HFFc6 (cell line): ENCODE results near the gene TMEM171. TPM values are rescaled to one million over a fixed set of nuclear protein-coding genes. Genes with fewer than 3 reads are reported as not detected.

Experiments used
- DNase-seq: peaks from one replicate; pipeline ENCODE4 v3.0.0-alpha.2; 2018
- H3K27ac Mint-ChIP-seq: 2 replicates; pipeline ENCODE4 v1.8.0; 2020; ENCODE audit warnings: mild to moderate bottlenecking, mixed read lengths
- H3K27me3 Mint-ChIP-seq: 2 replicates; pipeline ENCODE4 v1.8.0; 2021; ENCODE audit warnings: mild to moderate bottlenecking, moderate library complexity, mixed read lengths; ENCODE audit not compliant: insufficient read depth
- H3K36me3 Mint-ChIP-seq: 2 replicates; pipeline ENCODE4 v1.8.0; 2021; ENCODE audit warnings: low read depth, mixed read lengths
- H3K4me1 Mint-ChIP-seq: 2 replicates; pipeline ENCODE4 v1.8.0; 2020; ENCODE audit warnings: low read depth, mixed read lengths
- H3K4me3 Mint-ChIP-seq: 2 replicates; pipeline ENCODE4 v1.8.0; 2020; ENCODE audit warnings: mild to moderate bottlenecking, moderate library complexity, mixed read lengths
- H3K9me3 Mint-ChIP-seq: 2 replicates; pipeline ENCODE4 v1.8.0; 2020; ENCODE audit warnings: mild to moderate bottlenecking, mixed read lengths
- total RNA-seq, 6 experiments: library from RNA; stranded (reverse); fragmentation: NEBNext Ultra II Directional; extraction: Animal tissue kit (Norgen Biotek cat#: 25700); gene quantifications; 2 replicates in 1 of 6; 3 replicates in 5 of 6; pipeline ENCODE4 v1.2.3, GENCODE V29; 2021
- TF ChIP-seq, protein P1 (sequence below): fragments of 200-600 bp; sonication (generic); IDR thresholded peaks from 2 replicates; pipeline ENCODE4 v1.5.0; 2021; ENCODE audit warnings: antibody characterized with exemption, mild to moderate bottlenecking

The TMEM171 gene
- total RNA-seq, 6 experiments from 2014 or later = 1.1 to 2.1 (median 1.4) TPM

- no peak overlapping the region for H3K4me3 Mint-ChIP-seq
- no peak overlapping the region for H3K27ac Mint-ChIP-seq
- no peaks in the 10 kb centered on the region; the same call in 1 of the 2 replicates for H3K36me3 Mint-ChIP-seq
- no peak for DNase-seq
- H3K27me3 Mint-ChIP-seq = peaks cover 36% of the 10 kb centered on the region
- TF ChIP-seq, protein P1, sequence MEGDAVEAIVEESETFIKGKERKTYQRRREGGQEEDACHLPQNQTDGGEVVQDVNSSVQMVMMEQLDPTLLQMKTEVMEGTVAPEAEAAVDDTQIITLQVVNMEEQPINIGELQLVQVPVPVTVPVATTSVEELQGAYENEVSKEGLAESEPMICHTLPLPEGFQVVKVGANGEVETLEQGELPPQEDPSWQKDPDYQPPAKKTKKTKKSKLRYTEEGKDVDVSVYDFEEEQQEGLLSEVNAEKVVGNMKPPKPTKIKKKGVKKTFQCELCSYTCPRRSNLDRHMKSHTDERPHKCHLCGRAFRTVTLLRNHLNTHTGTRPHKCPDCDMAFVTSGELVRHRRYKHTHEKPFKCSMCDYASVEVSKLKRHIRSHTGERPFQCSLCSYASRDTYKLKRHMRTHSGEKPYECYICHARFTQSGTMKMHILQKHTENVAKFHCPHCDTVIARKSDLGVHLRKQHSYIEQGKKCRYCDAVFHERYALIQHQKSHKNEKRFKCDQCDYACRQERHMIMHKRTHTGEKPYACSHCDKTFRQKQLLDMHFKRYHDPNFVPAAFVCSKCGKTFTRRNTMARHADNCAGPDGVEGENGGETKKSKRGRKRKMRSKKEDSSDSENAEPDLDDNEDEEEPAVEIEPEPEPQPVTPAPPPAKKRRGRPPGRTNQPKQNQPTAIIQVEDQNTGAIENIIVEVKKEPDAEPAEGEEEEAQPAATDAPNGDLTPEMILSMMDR = no peak
- no peaks in the 10 kb centered on the region; the same call in 1 of the 2 replicates for H3K9me3 Mint-ChIP-seq
- no peaks in the 10 kb centered on the region; the same call in 1 of the 2 replicates for H3K4me1 Mint-ChIP-seq
Measured at GRCh38 chr5:73171495-73171894, 51.1 kb downstream of the TMEM171 start.

- no peak within 1 kb of the TSS for H3K4me3 Mint-ChIP-seq
- TF ChIP-seq, protein P1 = no peak
- H3K36me3 Mint-ChIP-seq = no peaks in the 10 kb centered on the region; the same call in 1 of the 2 replicates
- H3K27me3 Mint-ChIP-seq = peaks cover 45% of the 10 kb centered on the region
- no peak within 1 kb of the TSS for H3K27ac Mint-ChIP-seq
- H3K4me1 Mint-ChIP-seq = no peaks in the 10 kb centered on the region; the same call in 1 of the 2 replicates
- no peaks in the 10 kb centered on the region; the same call in 1 of the 2 replicates for H3K9me3 Mint-ChIP-seq
- no peak for DNase-seq
Measured at GRCh38 chr5:73172951-73173350, 52.6 kb downstream of the TMEM171 start, which contains the start of gene TMEM174. Gene TMEM174 (plus strand): TSS chr5:73173193. CDS start chr5:73173244, 51 bp downstream.

GRCh38 chr5:73174100-73174815, 53.9 kb downstream of the TMEM171 start:
- H3K27me3 Mint-ChIP-seq = peaks cover 47% of the 10 kb centered on the region
- TF ChIP-seq, protein P1 = no peak
- H3K27ac Mint-ChIP-seq = no peak overlapping the region
- H3K36me3 Mint-ChIP-seq = no peaks in the 10 kb centered on the region; the same call in 1 of the 2 replicates
- no peak overlapping the region for H3K4me3 Mint-ChIP-seq
- no peaks in the 10 kb centered on the region; the same call in 1 of the 2 replicates for H3K4me1 Mint-ChIP-seq
- no peaks in the 10 kb centered on the region; the same call in 1 of the 2 replicates for H3K9me3 Mint-ChIP-seq
- no peak for DNase-seq

GRCh38 chr5:73176250-73176649, 55.9 kb downstream of the TMEM171 start:
- Mint-ChIP-seq H3K27ac (no peak overlapping the region), H3K27me3 (peaks cover 56% of the 10 kb centered on the region), H3K4me1 (peaks cover 8% of the 10 kb centered on the region), H3K9me3 (no peaks in the 10 kb centered on the region), H3K4me3 (no peak overlapping the region), H3K36me3 (no peaks in the 10 kb centered on the region; the same call in 1 of the 2 replicates)
- TF ChIP-seq, protein P1 = no peak
- DNase-seq = no peak

DNA sequence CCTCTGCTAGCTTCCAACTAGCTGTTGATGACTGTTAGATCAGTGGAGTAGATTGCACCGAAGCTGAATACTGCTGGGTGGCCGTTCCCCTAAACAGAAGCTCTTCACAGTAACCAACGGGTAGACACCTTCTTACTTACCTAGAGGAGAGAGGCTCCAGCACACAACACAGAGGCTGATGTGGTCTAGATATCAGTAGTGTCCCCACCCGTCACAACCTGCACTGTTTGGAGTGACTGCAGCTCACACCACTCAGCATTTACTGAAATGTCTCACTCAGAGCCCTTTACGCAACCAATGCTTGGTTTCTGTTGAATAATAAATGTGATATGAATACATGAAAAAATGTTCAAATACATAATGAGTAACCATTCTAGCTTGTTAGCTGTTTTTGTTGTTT, 57.9 kb downstream of the TMEM171 start:
- TF ChIP-seq, protein P1 = no peak
- Mint-ChIP-seq H3K27ac (no peak overlapping the region), H3K9me3 (no peaks in the 10 kb centered on the region)

More for the DNA sequence above, 57.9 kb downstream of the TMEM171 start:
- Mint-ChIP-seq H3K4me3 (no peak overlapping the region), H3K36me3 (no peaks in the 10 kb centered on the region; the same call in 1 of the 2 replicates), H3K27me3 (peaks cover 40% of the 10 kb centered on the region), H3K4me1 (peaks cover 8% of the 10 kb centered on the region)
- DNase-seq = no peak
